Ishikawa (cell line): ENCODE data around the gene PCSK1.

ENCODE experiments used
- CEBPB ChIP-seq: IDR thresholded peaks from 2 replicates; pipeline ENCODE4 v1.6.1; 2012
- EGR1 ChIP-seq: IDR thresholded peaks from 2 replicates; pipeline ENCODE4 v1.6.1; 2012
- MAX ChIP-seq: IDR thresholded peaks from 2 replicates; pipeline ENCODE4 v1.6.1; 2012
- YY1 ChIP-seq: IDR thresholded peaks from 2 replicates; pipeline ENCODE4 v1.6.1; 2012; ENCODE audit warnings: low read depth

- no peak for TF ChIP-seq YY1
- no peak for TF ChIP-seq EGR1
- TF ChIP-seq MAX, result no peak
- no peak for TF ChIP-seq CEBPB
Observed at GRCh38 chr5:96470785-96471184, 37.7 kb upstream of the PCSK1 start.
